Breast epithelium (tissue), 3 donors: Measurements from ENCODE around the gene SH3TC1.

Experiments
- CTCF ChIP-seq, 3 donors: fragments of 450-650 bp; IDR thresholded peaks; one replicate each; pipeline ENCODE4 v1.5.1; 2016 to 2017; ENCODE audit warnings: antibody characterized with exemption in 3 of 3, mild to moderate bottlenecking in 3 of 3, moderate library complexity in 3 of 3
- POLR2A ChIP-seq: fragments of 450-650 bp; IDR thresholded peaks from one replicate; pipeline ENCODE4 v1.6.1; 2016; ENCODE audit warnings: antibody characterized with exemption, mild to moderate bottlenecking, moderate library complexity
- POLR2AphosphoS5 ChIP-seq, 3 donors: sonication (generic); formaldehyde crosslinking; IDR thresholded peaks; one replicate each; pipeline ENCODE4 v1.6.1; 2017; ENCODE audit warnings: antibody characterized with exemption in 3 of 3

GRCh38 chr4:8282134-8282641 lies 83.1 kb downstream of the SH3TC1 start:
- TF ChIP-seq CTCF (IDR thresholded peaks at IDR 0.05) (no peak), POLR2AphosphoS5 (IDR thresholded peaks at IDR 0.05) (no peak), POLR2A (no peak)
